Duodenal mucosa (tissue), 2 donors: ENCODE results near the gene GPBAR1.
"Not testable (repeated sequence)": the region's sequence is repeated elsewhere in the genome, so short reads cannot be mapped to it uniquely, and the experiment has no call there.

Experiments used
- H3K27ac ChIP-seq: one replicate; pipeline ENCODE4 v1.7.0; 2013; ENCODE audit warnings: low read depth, low read length
- H3K27me3 ChIP-seq, 2 donors: one replicate each; pipeline ENCODE4 v1.7.0; 2013; ENCODE audit warnings: low read length in 2 of 2, control low read depth in 1 of 2; ENCODE audit not compliant: insufficient read depth in 2 of 2, control insufficient read depth in 1 of 2
- H3K36me3 ChIP-seq, 2 donors: one replicate each; pipeline ENCODE4 v1.7.0; 2013; ENCODE audit warnings: low read length in 2 of 2, control low read depth in 1 of 2; ENCODE audit not compliant: insufficient read depth in 2 of 2, control insufficient read depth in 1 of 2
- H3K4me1 ChIP-seq, 2 donors: one replicate each; pipeline ENCODE4 v1.7.0; 2013; ENCODE audit warnings: low read length in 2 of 2, control low read depth in 1 of 2; ENCODE audit not compliant: insufficient read depth in 2 of 2, control insufficient read depth in 1 of 2
- H3K4me3 ChIP-seq, 2 donors: one replicate each; pipeline ENCODE4 v1.7.0; 2013; ENCODE audit warnings: low read length in 2 of 2, low read depth in 1 of 2
- H3K9ac ChIP-seq, 2 donors: one replicate each; pipeline ENCODE4 v1.7.0; 2013; ENCODE audit warnings: low read length in 2 of 2, low read depth in 1 of 2
- H3K9me3 ChIP-seq, 2 donors: one replicate each; pipeline ENCODE4 v1.7.0; 2013; ENCODE audit warnings: low read length in 2 of 2, control low read depth in 1 of 2; ENCODE audit not compliant: control insufficient read depth in 1 of 2

GPBAR1 gene

DNA sequence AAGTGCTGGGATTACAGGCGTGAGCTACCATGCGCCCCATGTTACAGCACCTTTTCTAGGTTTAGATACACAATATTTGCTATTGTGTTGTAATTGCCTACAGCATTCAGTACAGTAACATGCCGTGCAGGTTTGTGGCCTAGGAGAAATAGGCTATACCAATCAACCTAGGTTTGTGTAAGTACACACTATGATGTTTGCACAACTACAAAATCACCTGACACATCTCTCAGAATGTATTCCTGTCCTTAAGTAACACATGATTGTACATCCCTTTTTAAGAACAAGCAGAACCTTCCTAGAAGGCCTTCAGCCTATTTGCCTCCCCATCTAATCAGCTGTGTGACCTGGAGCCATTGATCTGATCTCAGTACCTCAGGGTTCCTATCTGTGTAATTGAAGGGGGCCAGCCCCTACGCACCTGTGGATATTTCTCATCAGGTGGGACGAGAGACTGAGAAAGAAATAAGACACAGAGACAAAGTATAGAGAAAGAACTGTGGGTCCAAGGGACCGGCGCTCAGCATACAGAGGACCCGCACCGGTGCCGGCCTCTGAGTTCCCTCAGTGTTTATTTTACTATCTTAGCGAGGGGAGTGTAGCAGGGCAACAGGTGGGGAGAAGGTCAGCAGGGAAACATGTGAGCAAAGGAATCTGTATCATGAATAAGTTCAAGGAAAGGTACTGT, 50.2 kb downstream of the GPBAR1 start:
- Histone ChIP-seq H3K27ac (peak overlapping the region; percentile 1), H3K36me3 (no peaks in the 10 kb centered on the region), H3K9ac (no peak overlapping the region), H3K4me3 (no peak overlapping the region), H3K27me3 (no peaks in the 10 kb centered on the region), H3K4me1 (peaks cover 11 to 23% of the 10 kb centered on the region in 2 donors), H3K9me3 (no peaks in the 10 kb centered on the region)

DNA sequence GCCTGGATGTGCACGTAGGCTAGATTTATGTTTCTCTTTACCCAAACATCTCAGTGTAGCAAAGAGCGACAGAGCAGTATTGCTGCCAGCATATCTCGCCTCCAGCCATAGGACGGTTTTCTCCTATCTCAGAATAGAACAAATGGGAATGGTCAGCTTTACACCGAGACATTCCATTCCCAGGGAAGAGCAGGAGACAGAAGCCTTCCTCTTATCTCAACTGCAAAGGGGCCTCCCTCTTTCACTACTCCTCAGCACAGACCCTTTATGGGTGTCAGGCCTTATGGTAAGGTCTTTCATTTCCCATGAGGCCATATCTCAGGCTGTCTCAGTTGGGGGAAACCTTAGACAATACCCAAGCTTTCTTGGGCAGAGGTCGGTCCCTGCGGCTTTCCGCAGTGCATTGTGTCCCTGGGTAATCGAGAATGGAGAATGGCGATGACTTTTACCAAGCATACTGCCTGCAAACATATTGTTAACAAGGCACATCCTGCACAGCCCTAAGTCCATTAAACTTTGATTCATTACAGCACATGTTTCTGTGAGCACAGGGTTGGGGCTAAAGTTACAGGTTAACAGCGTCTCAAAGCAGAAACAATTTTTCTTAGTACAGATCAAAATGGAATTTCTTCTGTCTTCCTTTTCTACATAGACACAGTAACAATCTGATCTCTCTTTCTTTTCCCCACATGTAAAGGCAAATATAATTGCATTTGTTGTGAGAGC, 50.9 kb downstream of the GPBAR1 start:
- not testable (repeated sequence) for H3K9me3 ChIP-seq, H3K27me3 ChIP-seq, H3K4me3 ChIP-seq, H3K36me3 ChIP-seq
- Histone ChIP-seq H3K27ac (peak overlapping the region; percentile 55), H3K9ac (peak overlapping the region in 1 of 2 donors; percentile 18), H3K4me1 (peaks cover 13 to 17% of the 10 kb centered on the region in 2 donors)

DNA sequence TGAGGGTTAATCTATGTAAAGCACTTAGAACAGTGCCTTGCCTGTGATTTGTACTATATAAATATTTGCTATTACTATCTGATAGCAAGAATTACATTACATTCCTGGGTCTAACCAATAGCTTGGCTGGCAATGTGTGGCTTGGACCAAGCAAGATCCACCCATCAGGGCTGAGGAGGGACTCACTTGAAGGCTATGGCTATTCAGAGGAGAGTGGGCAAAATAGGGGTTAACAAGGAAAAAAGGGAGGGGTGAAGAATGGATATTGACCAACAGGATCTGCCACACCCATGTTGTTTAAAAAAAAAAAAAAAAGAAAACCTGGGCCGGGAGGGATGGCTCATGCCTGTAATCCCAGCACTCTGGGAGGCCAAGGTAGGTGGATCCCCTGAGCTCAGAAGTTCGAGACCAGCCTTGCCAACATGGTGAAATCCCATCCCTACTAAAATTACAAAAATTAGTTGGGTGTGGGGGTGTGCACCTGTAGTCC, 51.5 kb downstream of the GPBAR1 start:
- Histone ChIP-seq H3K27ac (peak overlapping the region; percentile 55), H3K36me3 (no peaks in the 10 kb centered on the region), H3K4me3 (no peak overlapping the region), H3K4me1 (peaks cover 17 to 18% of the 10 kb centered on the region in 2 donors), H3K9me3 (no peaks in the 10 kb centered on the region), H3K27me3 (no peaks in the 10 kb centered on the region), H3K9ac (no peak overlapping the region)

- H3K27me3 ChIP-seq = no peaks in the 10 kb centered on the region
- H3K9me3 ChIP-seq = no peaks in the 10 kb centered on the region
- no peaks in the 10 kb centered on the region for H3K36me3 ChIP-seq
- H3K4me3 ChIP-seq = no peak overlapping the region
- no peak overlapping the region for H3K9ac ChIP-seq
- peaks cover 17 to 20% of the 10 kb centered on the region in 2 donors for H3K4me1 ChIP-seq
- no peak overlapping the region for H3K27ac ChIP-seq
These were observed 52.5 kb downstream of the GPBAR1 start for GRCh38 chr2:218313356-218313755.
